Retinal pigment epithelial cell (primary cell): ENCODE results near the gene TMEM86B.
A peak's percentile ranks its signal among the peaks of the same experiment; 100 is the strongest.
"Not testable (repeated sequence)": the region's sequence is repeated elsewhere in the genome, so short reads cannot be mapped to it uniquely, and the experiment has no call there.

Experiments used
- DNase-seq: peaks from one replicate; pipeline ENCODE4 v3.0.0-alpha.2; 2010; ENCODE audit warnings: low read depth
- H3K4me3 ChIP-seq: 2 replicates; pipeline ENCODE4 v1.5.1; 2011; ENCODE audit warnings: mild to moderate bottlenecking, low read length, control low read depth, moderate library complexity
- CTCF ChIP-seq: conservative IDR thresholded peaks from 2 replicates; pipeline ENCODE4 v1.5.1; 2011; ENCODE audit warnings: low read depth, low read length, control low read depth, inconsistent platforms

Gene TMEM86B

GRCh38 chr19:55209693-55210472, 18.7 kb downstream of the TMEM86B start:
- TF ChIP-seq CTCF = no peak
- H3K4me3 ChIP-seq = no peak overlapping the region
- DNase-seq = peak; percentile 91

- H3K4me3 ChIP-seq = no peak within 1 kb of the TSS
- TF ChIP-seq CTCF = no peak
- no peak for DNase-seq
These were observed 19.5 kb downstream of the TMEM86B start, which contains the start of gene PTPRH for GRCh38 chr19:55208880-55209692. TSS of gene PTPRH (minus strand) at chr19:55209501. CDS start at chr19:55209433, 68 bp downstream.

GRCh38 chr19:55206664-55207500, 21.7 kb downstream of the TMEM86B start:
- TF ChIP-seq CTCF = no peak
- DNase-seq = peak; percentile 89
- peak overlapping the region; percentile 44 for H3K4me3 ChIP-seq

GRCh38 chr19:55202199-55202598, 26.4 kb downstream of the TMEM86B start:
- H3K4me3 ChIP-seq, DNase-seq: not testable (repeated sequence)
- peak; percentile 28 for TF ChIP-seq CTCF

GRCh38 chr19:55199620-55200204, 28.9 kb downstream of the TMEM86B start:
- TF ChIP-seq CTCF = no peak
- DNase-seq = no peak
- no peak overlapping the region for H3K4me3 ChIP-seq

- H3K4me3 ChIP-seq = no peak overlapping the region
- DNase-seq = no peak
- TF ChIP-seq CTCF = no peak
These were observed 29.9 kb downstream of the TMEM86B start for GRCh38 chr19:55198651-55199050.
